SJCRH30 (cell line): Measurements from ENCODE around the gene DCAF8L1. TPM values are rescaled to one million over a fixed set of nuclear protein-coding genes. Genes with fewer than 3 reads are reported as not detected.
"Not testable (repeated sequence)": the region's sequence is repeated elsewhere in the genome, so short reads cannot be mapped to it uniquely, and the experiment has no call there.

Source experiments
- DNase-seq, 2 experiments: peaks; one replicate each; pipeline ENCODE4 v3.0.0-alpha.2; 2015 to 2020
- H3K27ac ChIP-seq: fragments of 250-450 bp; sonication (Bioruptor Pico); 2 replicates; pipeline ENCODE4 v1.5.1; 2020; ENCODE audit warnings: mild to moderate bottlenecking, moderate library complexity
- H3K27me3 ChIP-seq: fragments of 250-450 bp; sonication (Bioruptor Pico); 2 replicates; pipeline ENCODE4 v1.5.1; 2020; ENCODE audit warnings: mild to moderate bottlenecking, moderate library complexity
- H3K36me3 ChIP-seq: fragments of 250-450 bp; sonication (Bioruptor Pico); 2 replicates; pipeline ENCODE4 v1.5.1; 2020; ENCODE audit warnings: mild to moderate bottlenecking, moderate library complexity
- H3K4me1 ChIP-seq: fragments of 250-450 bp; sonication (Bioruptor Pico); 2 replicates; pipeline ENCODE4 v1.5.1; 2020; ENCODE audit warnings: mild to moderate bottlenecking, moderate library complexity
- H3K4me3 ChIP-seq: fragments of 250-450 bp; sonication (Bioruptor Pico); 2 replicates; pipeline ENCODE4 v1.5.1; 2020; ENCODE audit warnings: mild to moderate bottlenecking, moderate library complexity
- H3K9me3 ChIP-seq: fragments of 250-450 bp; sonication (Bioruptor Pico); replicated peaks from 2 replicates; pipeline ENCODE4 v1.5.1; 2020; ENCODE audit warnings: mild to moderate bottlenecking, moderate library complexity
- total RNA-seq: library from RNA; depleted of rRNA; stranded (reverse); fragments of >200 nt; shearing (Covaris generic); gene quantifications from 2 replicates; pipeline ENCODE4 v1.2.3, GENCODE V29; 2014; rRNA removed

The DCAF8L1 gene
- not detected in 2 replicates for total RNA-seq

GRCh38 chrX:27981349-27981748, at the start of gene DCAF8L1:
Gene DCAF8L1, minus strand, starts transcription at chrX:27981449. Its CDS starts 115 bp downstream, at chrX:27981334.
- no peak within 1 kb of the TSS for H3K27ac ChIP-seq
- H3K9me3 ChIP-seq = no peaks in the 10 kb centered on the region
- H3K4me1 ChIP-seq = no peaks in the 10 kb centered on the region
- H3K36me3 ChIP-seq = no peaks in the 10 kb centered on the region
- H3K27me3 ChIP-seq = no peaks in the 10 kb centered on the region
- H3K4me3 ChIP-seq = no peak within 1 kb of the TSS
- DNase-seq = no peak

- Histone ChIP-seq H3K9me3 (no peaks in the 10 kb centered on the region), H3K27me3 (no peaks in the 10 kb centered on the region), H3K36me3 (no peaks in the 10 kb centered on the region), H3K27ac (no peak overlapping the region), H3K4me3 (no peak overlapping the region), H3K4me1 (no peaks in the 10 kb centered on the region)
- no peak for DNase-seq
Measured at GRCh38 chrX:28022371-28022770, 41.1 kb upstream of the DCAF8L1 start.

- no peaks in the 10 kb centered on the region for H3K36me3 ChIP-seq
- H3K27ac ChIP-seq = no peak overlapping the region
- no peak overlapping the region for H3K4me3 ChIP-seq
- H3K27me3 ChIP-seq = no peaks in the 10 kb centered on the region
- H3K4me1 ChIP-seq = no peaks in the 10 kb centered on the region
- no peaks in the 10 kb centered on the region for H3K9me3 ChIP-seq
- DNase-seq = no peak
Measured at GRCh38 chrX:28016823-28017222, 35.6 kb upstream of the DCAF8L1 start.

GRCh38 chrX:28015993-28016392, 34.7 kb upstream of the DCAF8L1 start:
- Histone ChIP-seq H3K36me3 (no peaks in the 10 kb centered on the region), H3K4me3 (no peak overlapping the region), H3K4me1 (no peaks in the 10 kb centered on the region), H3K27ac (no peak overlapping the region), H3K9me3 (no peaks in the 10 kb centered on the region), H3K27me3 (no peaks in the 10 kb centered on the region)
- DNase-seq = no peak

GRCh38 chrX:28010875-28011274, 29.6 kb upstream of the DCAF8L1 start:
- no peak overlapping the region for H3K27ac ChIP-seq
- H3K4me3 ChIP-seq = no peak overlapping the region
- H3K27me3 ChIP-seq = no peaks in the 10 kb centered on the region
- H3K4me1 ChIP-seq = no peaks in the 10 kb centered on the region
- no peaks in the 10 kb centered on the region for H3K36me3 ChIP-seq
- no peaks in the 10 kb centered on the region for H3K9me3 ChIP-seq
- no peak for DNase-seq

- Histone ChIP-seq H3K27me3 (no peaks in the 10 kb centered on the region), H3K36me3 (no peaks in the 10 kb centered on the region), H3K27ac (no peak overlapping the region), H3K9me3 (no peaks in the 10 kb centered on the region), H3K4me3 (no peak overlapping the region), H3K4me1 (no peaks in the 10 kb centered on the region)
- no peak for DNase-seq
Measured at GRCh38 chrX:27998666-27999065, 17.4 kb upstream of the DCAF8L1 start.

GRCh38 chrX:27997622-27998021, 16.4 kb upstream of the DCAF8L1 start:
- Histone ChIP-seq H3K4me3 (no peak overlapping the region), H3K4me1 (no peaks in the 10 kb centered on the region), H3K27ac (no peak overlapping the region), H3K36me3 (no peaks in the 10 kb centered on the region), H3K27me3 (no peaks in the 10 kb centered on the region), H3K9me3 (no peaks in the 10 kb centered on the region)
- DNase-seq = no peak

- H3K27ac ChIP-seq = no peak overlapping the region
- no peaks in the 10 kb centered on the region for H3K27me3 ChIP-seq
- H3K36me3 ChIP-seq = no peaks in the 10 kb centered on the region
- no peak overlapping the region for H3K4me3 ChIP-seq
- DNase-seq = no peak
- no peaks in the 10 kb centered on the region for H3K4me1 ChIP-seq
- H3K9me3 ChIP-seq = no peaks in the 10 kb centered on the region
Measured at GRCh38 chrX:27996132-27996531, 14.9 kb upstream of the DCAF8L1 start.

- no peak for DNase-seq
- Histone ChIP-seq H3K27me3 (no peaks in the 10 kb centered on the region), H3K9me3 (no peaks in the 10 kb centered on the region), H3K36me3 (no peaks in the 10 kb centered on the region), H3K4me3 (no peak overlapping the region), H3K27ac (no peak overlapping the region), H3K4me1 (no peaks in the 10 kb centered on the region)
Measured at GRCh38 chrX:27995611-27996010, 14.4 kb upstream of the DCAF8L1 start.

- Histone ChIP-seq H3K27me3 (no peaks in the 10 kb centered on the region), H3K4me3 (no peak overlapping the region)
Measured at GRCh38 chrX:27987862-27988646, 6.8 kb upstream of the DCAF8L1 start.

GRCh38 chrX:27976934-27977333, 4.3 kb downstream of the DCAF8L1 start:
- not testable (repeated sequence) for H3K4me3 ChIP-seq, H3K27ac ChIP-seq, H3K27me3 ChIP-seq, H3K9me3 ChIP-seq, H3K4me1 ChIP-seq, H3K36me3 ChIP-seq, DNase-seq

More at GRCh38 chrX:27987862-27988646, 6.8 kb upstream of the DCAF8L1 start:
- Histone ChIP-seq H3K4me1 (no peaks in the 10 kb centered on the region), H3K36me3 (no peaks in the 10 kb centered on the region), H3K27ac (no peak overlapping the region), H3K9me3 (no peaks in the 10 kb centered on the region)
- DNase-seq = no peak

GRCh38 chrX:27976284-27976683, 5.0 kb downstream of the DCAF8L1 start:
- no peaks in the 10 kb centered on the region for H3K36me3 ChIP-seq
- DNase-seq = no peak
- H3K27ac ChIP-seq = no peak overlapping the region
- H3K4me3 ChIP-seq = no peak overlapping the region
- no peaks in the 10 kb centered on the region for H3K4me1 ChIP-seq
- no peaks in the 10 kb centered on the region for H3K9me3 ChIP-seq
- no peaks in the 10 kb centered on the region for H3K27me3 ChIP-seq

- Histone ChIP-seq H3K36me3 (no peaks in the 10 kb centered on the region), H3K27me3 (no peaks in the 10 kb centered on the region), H3K27ac (no peak overlapping the region), H3K4me3 (no peak overlapping the region), H3K9me3 (no peaks in the 10 kb centered on the region), H3K4me1 (no peaks in the 10 kb centered on the region)
- no peak for DNase-seq
Measured at GRCh38 chrX:27968878-27969277, 12.4 kb downstream of the DCAF8L1 start.

GRCh38 chrX:27968352-27968751, 12.9 kb downstream of the DCAF8L1 start:
- Histone ChIP-seq H3K9me3 (no peaks in the 10 kb centered on the region), H3K4me1 (no peaks in the 10 kb centered on the region), H3K27me3 (no peaks in the 10 kb centered on the region), H3K27ac (no peak overlapping the region), H3K4me3 (no peak overlapping the region), H3K36me3 (no peaks in the 10 kb centered on the region)
- no peak for DNase-seq

- no peak overlapping the region for H3K4me3 ChIP-seq
- no peak for DNase-seq
- H3K27me3 ChIP-seq = no peaks in the 10 kb centered on the region
- H3K27ac ChIP-seq = no peak overlapping the region
- H3K9me3 ChIP-seq = no peaks in the 10 kb centered on the region
- no peaks in the 10 kb centered on the region for H3K36me3 ChIP-seq
- no peaks in the 10 kb centered on the region for H3K4me1 ChIP-seq
Measured at GRCh38 chrX:27966955-27967354, 14.3 kb downstream of the DCAF8L1 start.

- Histone ChIP-seq H3K4me1 (no peaks in the 10 kb centered on the region), H3K9me3 (no peaks in the 10 kb centered on the region), H3K27ac (no peak overlapping the region), H3K4me3 (no peak overlapping the region), H3K27me3 (no peaks in the 10 kb centered on the region), H3K36me3 (no peaks in the 10 kb centered on the region)
- no peak for DNase-seq
Measured at GRCh38 chrX:27966492-27966891, 14.8 kb downstream of the DCAF8L1 start.
